Endothelial cell of umbilical vein (primary cell): ENCODE data around the gene INTS4. TPM values are rescaled to one million over a fixed set of nuclear protein-coding genes. Genes with fewer than 3 reads are reported as not detected.

Experiments
- BruUV-seq: library from RNA; stranded (reverse); fragments of 400-500 nt; replicated peaks from 2 replicates; lab custom pipeline; 2021; lab: Mats Ljungman, UMichigan
- CTCF ChIA-PET: fragments of 300-600, 350-600 bp; sonication (Branson Sonifier 250); formaldehyde crosslinking; loops from one replicate; lab custom pipeline; 2021; ENCODE audit warnings: antibody characterized with exemption, inconsistent platforms; lab: Charles Lee
- POLR2A ChIA-PET: fragments of 300-600, 350-600 bp; sonication (Branson Sonifier 250); formaldehyde crosslinking; loops from one replicate; lab custom pipeline; 2021; ENCODE audit warnings: antibody characterized with exemption, inconsistent platforms; lab: Charles Lee
- DNase-seq: peaks from one replicate; pipeline ENCODE4 v3.0.0-alpha.2; 2011; ENCODE audit warnings: low read depth, low spot score
- FAIRE-seq: peaks from 2 replicates; lab custom pipeline; 2011; peaks lifted over from hg19 to GRCh38; lab: Jason Lieb, UNC
- H2AFZ ChIP-seq: 2 replicates; pipeline ENCODE4 v1.6.0; 2012; ENCODE audit warnings: low read depth, low read length, control low read depth, inconsistent platforms
- H3K27ac ChIP-seq: 2 replicates; pipeline ENCODE4 v1.5.1; 2011; ENCODE audit warnings: low read depth, mild to moderate bottlenecking, control low read depth, low read length, moderate library complexity; ENCODE audit not compliant: insufficient read depth
- H3K27me3 ChIP-seq, 2 experiments: 2 replicates each; pipeline versions ENCODE4 v1.6.0 to v1.6.1; 2011; ENCODE audit warnings: low read length in 2 of 2, mixed read lengths in 1 of 2; ENCODE audit not compliant: control insufficient read depth in 2 of 2, insufficient read depth in 2 of 2
- H3K36me3 ChIP-seq, 2 experiments: 2 replicates in 1 of 2; 3 replicates in 1 of 2; pipeline ENCODE4 v1.5.1; 2011; ENCODE audit warnings: low read length in 2 of 2, mild to moderate bottlenecking in 1 of 2, moderate library complexity in 1 of 2; ENCODE audit not compliant: control insufficient read depth in 2 of 2, insufficient read depth in 2 of 2; ENCODE audit errors: extremely low read depth in 1 of 2
- H3K4me1 ChIP-seq: 3 replicates; pipeline ENCODE4 v1.5.1; 2011; ENCODE audit warnings: mild to moderate bottlenecking, low read length; ENCODE audit not compliant: control insufficient read depth, insufficient read depth; ENCODE audit errors: extremely low read depth
- H3K4me2 ChIP-seq: 2 replicates; pipeline ENCODE4 v1.6.1; 2011; ENCODE audit warnings: low read length, control low read depth, mixed read lengths; ENCODE audit not compliant: insufficient read depth
- H3K4me3 ChIP-seq, 3 experiments: fragments of 200-600 bp in 1 of 3; sonication (generic), shearing (Covaris generic) in 1 of 3; replicated peaks in 1 of 3; 2 replicates each; pipeline ENCODE4 v1.5.1; 2011 to 2016; ENCODE audit warnings: control low read depth in 3 of 3, low read length in 3 of 3, mild to moderate bottlenecking in 2 of 3, inconsistent platforms in 1 of 3, low read depth in 1 of 3, moderate library complexity in 1 of 3; ENCODE audit not compliant: insufficient read depth in 1 of 3
- H3K79me2 ChIP-seq: 2 replicates; pipeline ENCODE4 v1.6.0; 2012; ENCODE audit warnings: low read length, inconsistent platforms; ENCODE audit not compliant: control insufficient read depth, insufficient read depth
- H3K9ac ChIP-seq: replicated peaks from 2 replicates; pipeline ENCODE3; 2011; ENCODE audit warnings: low read length, control low read depth; ENCODE audit not compliant: insufficient read depth; ENCODE audit errors: extremely low read depth
- H3K9me1 ChIP-seq: replicated peaks from 3 replicates; pipeline ENCODE4 v1.6.0; 2011; ENCODE audit warnings: mild to moderate bottlenecking, low read length; ENCODE audit not compliant: control insufficient read depth, insufficient read depth; ENCODE audit errors: extremely low read depth
- H3K9me3 ChIP-seq: replicated peaks from 2 replicates; pipeline ENCODE4 v1.5.1; 2012; ENCODE audit warnings: low read length, inconsistent platforms; ENCODE audit not compliant: control insufficient read depth, insufficient read depth
- H4K20me1 ChIP-seq: replicated peaks from 2 replicates; pipeline ENCODE3; 2011; ENCODE audit warnings: mild to moderate bottlenecking, low read length; ENCODE audit not compliant: control insufficient read depth, insufficient read depth; ENCODE audit errors: extremely low read depth
- CTCF ChIP-seq, 2 donors: IDR thresholded peaks; 1 replicate in 1 of 2; 2 replicates in 1 of 2; pipeline ENCODE4 v1.5.1; 2011; ENCODE audit warnings: low read length in 2 of 2, mild to moderate bottlenecking in 2 of 2, moderate library complexity in 2 of 2, control low read depth in 1 of 2, inconsistent platforms in 1 of 2, low read depth in 1 of 2; ENCODE audit not compliant: insufficient read depth in 1 of 2; ENCODE audit errors: extremely low read depth in 1 of 2
- EZH2 ChIP-seq: IDR thresholded peaks from 2 replicates; pipeline ENCODE4 v1.6.1; 2012; ENCODE audit warnings: borderline replicate concordance, low read depth, mild to moderate bottlenecking, moderate library complexity, low read length, inconsistent platforms; ENCODE audit not compliant: severe bottlenecking
- FOS ChIP-seq: IDR thresholded peaks from 2 replicates; pipeline ENCODE4 v1.6.1; 2011; ENCODE audit warnings: mild to moderate bottlenecking, low read length, moderate library complexity, borderline replicate concordance; ENCODE audit not compliant: insufficient read depth
- GATA2 ChIP-seq: IDR thresholded peaks from 2 replicates; pipeline ENCODE4 v1.7.0; 2011; ENCODE audit warnings: low read depth, mild to moderate bottlenecking, moderate library complexity, mixed read lengths, low read length; ENCODE audit not compliant: insufficient read length, insufficient read depth
- JUN ChIP-seq: IDR thresholded peaks from 2 replicates; pipeline ENCODE4 v1.6.1; 2011; ENCODE audit warnings: borderline replicate concordance, low read depth; ENCODE audit not compliant: insufficient read length, insufficient read depth
- MAX ChIP-seq: IDR thresholded peaks from 2 replicates; pipeline ENCODE4 v1.6.1; 2011; ENCODE audit not compliant: insufficient read depth, insufficient read length
- MYC ChIP-seq: IDR thresholded peaks from one replicate; pipeline ENCODE4 v1.6.1; 2011; ENCODE audit warnings: mild to moderate bottlenecking, low read depth, low read length
- POLR2A ChIP-seq: IDR thresholded peaks from 2 replicates; pipeline ENCODE4 v1.6.1; 2012; ENCODE audit warnings: low read depth, mild to moderate bottlenecking, control low read depth, low read length
- POLR2AphosphoS5 ChIP-seq: IDR thresholded peaks from 2 replicates; pipeline ENCODE4 v1.6.1; 2012; ENCODE audit warnings: low read depth, mild to moderate bottlenecking, control low read depth, low read length, moderate library complexity; ENCODE audit not compliant: insufficient read depth
- dilution Hi-C: fragments of 300-500 bp; cut with MboI; formaldehyde crosslinking; loops from one replicate; pipeline ENCODE4 v1.15.0; 2019; ENCODE audit warnings: low sequenced_read_pairs; ENCODE audit not compliant: extremely low pct_ligation_motif_present
- intact Hi-C: fragments of 100-400 bp; cut with micrococcal nuclease; formaldehyde crosslinking; loops from one replicate; pipeline ENCODE4 v1.10.0; 2022
- polyA plus RNA-seq, 4 experiments: library from polyadenylated mRNA; depleted of rRNA in 3 of 4; stranded (reverse) in 3 of 4; unstranded in 1 of 4; fragments of >200 nt; gene quantifications; 2 replicates each; pipeline versions ENCODE4 v1.2.1 to v1.2.3, GENCODE V29; 2011 to 2012; ENCODE audit warnings: missing spikeins in 1 of 4
- total RNA-seq: library from RNA; stranded (reverse); gene quantifications from 2 replicates; pipeline ENCODE4 v1.2.3, GENCODE V29; 2021

Gene INTS4
- total and polyA plus RNA-seq, 2 donors (not counting 3 experiments of a cell fraction or from before 2014, with no cell fraction given) = 29.2 to 37.8 TPM

- no peak for TF ChIP-seq CTCF (IDR thresholded peaks at IDR 0.05; ENCODE audit: extremely low read depth in 1 of 2, insufficient read depth in 1 of 2, low read depth in 1 of 2, low read length in 2 of 2)
- TF ChIP-seq MAX = no peak
- no peak for TF ChIP-seq JUN
- no peak for TF ChIP-seq POLR2A
- TF ChIP-seq EZH2 = no peak
- Histone ChIP-seq H3K4me1 (no peaks in the 10 kb centered on the region), H3K27me3 (no peaks in the 10 kb centered on the region), H3K9me3 (no peaks in the 10 kb centered on the region), H3K9ac (no peak overlapping the region), H3K4me3 (no peak overlapping the region), H3K27ac (no peak overlapping the region), H4K20me1 (no peaks in the 10 kb centered on the region), H3K36me3 (peaks cover 2 to 4% of the 10 kb centered on the region in 2 experiments), H3K4me2 (no peak overlapping the region), H3K79me2 (no peaks in the 10 kb centered on the region), H3K9me1 (no peaks in the 10 kb centered on the region), H2AFZ (no peak overlapping the region)
- DNase-seq = no peak
- FAIRE-seq = no peak
- ChIA-PET CTCF (interaction anchor here (0.8 kb wide), 1 partner anchor 151 kb away, joined by 3 read pairs; no protein-coding TSS in a partner anchor), POLR2A (no interaction called here)
- dilution Hi-C loops (no loop called here), intact Hi-C loops (no loop called here)
- no TSS peak for BruUV-seq
Measured at GRCh38 chr11:77871855-77872254, 122.6 kb downstream of the INTS4 start.

- POLR2A ChIA-PET = no interaction called here
- CTCF ChIA-PET = no interaction called here
- H3K27ac ChIP-seq = no peak overlapping the region
- H3K27me3 ChIP-seq = no peaks in the 10 kb centered on the region
- FAIRE-seq = no peak
- no peaks in the 10 kb centered on the region for H3K9me3 ChIP-seq
- intact Hi-C loops = no loop called here
- no peaks in the 10 kb centered on the region for H3K4me1 ChIP-seq
- H3K36me3 ChIP-seq = peaks cover 0 to 2% of the 10 kb centered on the region in 2 experiments
- no peak overlapping the region for H3K4me3 ChIP-seq
- no peaks in the 10 kb centered on the region for H3K79me2 ChIP-seq
- dilution Hi-C loops = no loop called here
- no peak overlapping the region for H3K4me2 ChIP-seq
- no peaks in the 10 kb centered on the region for H3K9me1 ChIP-seq
- no peak overlapping the region for H3K9ac ChIP-seq
- H2AFZ ChIP-seq = no peak overlapping the region
- BruUV-seq = no TSS peak
- no peak for DNase-seq
- TF ChIP-seq POLR2A = no peak
- no peak for TF ChIP-seq FOS
- TF ChIP-seq GATA2 = no peak
- no peak for TF ChIP-seq CTCF (IDR thresholded peaks at IDR 0.05; ENCODE audit: extremely low read depth in 1 of 2, insufficient read depth in 1 of 2, low read depth in 1 of 2, low read length in 2 of 2)
- no peak for TF ChIP-seq MYC
- TF ChIP-seq JUN = no peak
- TF ChIP-seq POLR2AphosphoS5 = no peak
- no peak for TF ChIP-seq MAX
- TF ChIP-seq EZH2 = no peak
- H4K20me1 ChIP-seq = no peaks in the 10 kb centered on the region
Measured at GRCh38 chr11:77868744-77869143, 125.7 kb downstream of the INTS4 start.
